GM20431 (cell line): Measurements from ENCODE around the gene PHF24.

ENCODE experiments used
- in situ Hi-C: fragments of 300-500 bp; cut with MseI, MboI; formaldehyde crosslinking; loops from one replicate; pipeline ENCODE4 v1.15.0; 2020; ENCODE audit warnings: low sequenced_read_pairs; ENCODE audit not compliant: unreplicated experiment

The PHF24 gene

DNA sequence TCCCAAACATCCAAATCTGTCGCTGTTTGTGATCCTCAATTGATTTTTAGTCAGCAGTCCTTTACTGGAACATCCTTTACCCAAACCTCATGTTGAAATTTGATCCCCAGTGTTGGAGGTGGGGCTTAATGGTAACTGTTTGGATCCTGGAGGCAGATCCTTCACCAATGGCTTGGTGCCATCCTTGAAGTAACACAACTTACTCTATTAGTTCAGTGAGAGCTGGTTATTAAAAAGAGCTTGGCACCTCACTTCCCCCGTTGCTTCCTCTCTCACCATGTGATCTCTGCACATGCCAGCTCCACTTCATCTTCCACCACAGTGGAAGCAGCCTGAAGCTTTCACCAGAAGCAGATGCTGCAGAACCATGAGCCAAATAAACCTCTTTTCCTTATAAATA lies 71.8 kb downstream of the PHF24 start:
- in situ Hi-C loops = no loop called here
